ENCODE results near the gene NAMPT.

GRCh38 chr7:106206826-106207541 lies 77.8 kb downstream of the NAMPT start:
- TF ChIP-seq REST (IDR thresholded peaks at IDR 0.05; ENCODE audit: low read depth) (no peak), EP300 (IDR thresholded peaks at IDR 0.05; ENCODE audit: borderline replicate concordance) (no peak)
